Measurements from ENCODE around the gene MRS2.

DNA sequence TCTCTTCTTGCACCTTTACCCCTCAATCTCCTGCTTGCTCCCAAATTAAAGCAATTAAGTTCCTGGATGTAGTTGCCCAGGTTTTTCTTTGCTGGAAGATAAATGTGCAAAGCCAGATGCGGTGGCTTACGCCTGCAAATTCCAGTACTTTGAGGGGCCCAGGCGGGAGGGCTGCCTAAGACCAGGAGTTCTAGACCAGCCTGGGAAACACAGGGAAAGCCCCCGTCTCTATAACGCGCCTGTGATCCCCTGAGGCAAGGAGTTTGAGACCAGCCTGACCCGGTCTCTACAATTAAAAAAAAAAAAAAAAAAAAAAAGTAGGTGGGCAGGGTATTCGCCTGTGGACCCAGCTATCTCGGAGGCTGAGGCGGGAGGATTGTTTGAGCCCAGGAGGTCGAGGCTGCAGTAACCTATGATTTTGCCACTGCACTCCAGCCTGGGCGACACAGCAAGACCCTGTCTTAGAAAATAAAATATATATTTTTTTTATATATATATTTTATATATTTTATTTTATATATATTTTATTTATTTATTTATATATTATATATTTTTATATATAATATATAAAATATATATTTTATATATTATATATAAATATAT, 44.4 kb upstream of the MRS2 start:
- no peak for TF ChIP-seq CTCF (IDR thresholded peaks at IDR 0.05; ENCODE audit: insufficient read depth, low read length, poor library complexity, severe bottlenecking)
- no peak for TF ChIP-seq EZH2phosphoT487 (conservative IDR thresholded peaks at IDR 0.05; ENCODE audit: low read length)

All from SU-DHL-6 (cell line).